ENCODE measurements around the gene RAP1GDS1.
"Not testable (repeated sequence)": the region's sequence is repeated elsewhere in the genome, so short reads cannot be mapped to it uniquely, and the experiment has no call there.

RAP1GDS1 gene

DNA sequence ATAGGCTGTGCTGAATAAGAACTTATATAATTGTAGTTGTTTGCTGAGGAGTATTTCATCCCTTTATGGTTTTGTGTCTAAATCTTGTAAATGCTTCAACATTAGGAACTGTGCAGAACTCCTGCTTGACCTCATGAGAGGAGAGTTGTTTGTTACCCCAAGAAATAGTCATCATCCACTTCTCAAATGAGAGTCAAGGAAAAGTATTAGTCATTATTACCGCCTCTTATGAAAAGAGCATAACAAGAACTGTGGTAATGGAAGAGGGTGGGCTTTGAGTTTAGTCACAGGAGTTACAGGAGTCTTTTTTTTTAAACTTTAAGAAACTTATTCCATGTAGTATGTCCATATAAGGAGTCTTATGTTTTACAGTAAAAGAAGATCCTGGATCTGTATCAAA lies 132.9 kb downstream of the RAP1GDS1 start:
- Mint-ChIP-seq H3K4me1 (no peaks in the 10 kb centered on the region), H3K36me3 (peaks cover 32% of the 10 kb centered on the region), H3K27ac (no peak overlapping the region), H3K4me3 (no peak overlapping the region), H3K9me3 (peaks cover 4% of the 10 kb centered on the region), H3K27me3 (no peaks in the 10 kb centered on the region)
- DNase-seq (ENCODE audit: low spot score in 2 of 2) (no peak), ATAC-seq (ENCODE audit: low read depth) (no peak)

DNA sequence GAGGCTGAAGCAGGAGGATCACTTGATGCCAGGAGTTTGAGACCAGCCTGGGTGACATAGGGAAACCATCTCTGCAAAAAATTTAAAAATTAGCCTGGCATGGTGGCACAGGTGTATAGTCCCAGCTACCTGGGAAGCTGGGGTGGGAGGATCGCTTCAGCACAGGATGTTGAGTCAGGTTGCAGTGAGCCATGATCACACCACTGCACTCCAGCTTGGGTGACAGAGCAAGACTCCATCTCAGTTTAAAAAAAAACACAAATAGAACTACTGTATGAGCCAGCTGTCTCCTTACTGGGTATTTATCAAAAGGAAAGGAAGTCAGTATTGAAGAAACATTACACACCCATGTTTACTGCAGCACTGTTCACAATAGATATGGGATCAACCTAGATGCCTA lies 138.7 kb downstream of the RAP1GDS1 start:
- ATAC-seq (ENCODE audit: low read depth): no peak
- DNase-seq (ENCODE audit: low spot score in 2 of 2): no peak
- Mint-ChIP-seq H3K4me1 (no peaks in the 10 kb centered on the region), H3K27me3 (no peaks in the 10 kb centered on the region), H3K36me3 (peaks cover 23% of the 10 kb centered on the region), H3K4me3 (no peak overlapping the region), H3K27ac (no peak overlapping the region), H3K9me3 (peaks cover 4% of the 10 kb centered on the region)

DNA sequence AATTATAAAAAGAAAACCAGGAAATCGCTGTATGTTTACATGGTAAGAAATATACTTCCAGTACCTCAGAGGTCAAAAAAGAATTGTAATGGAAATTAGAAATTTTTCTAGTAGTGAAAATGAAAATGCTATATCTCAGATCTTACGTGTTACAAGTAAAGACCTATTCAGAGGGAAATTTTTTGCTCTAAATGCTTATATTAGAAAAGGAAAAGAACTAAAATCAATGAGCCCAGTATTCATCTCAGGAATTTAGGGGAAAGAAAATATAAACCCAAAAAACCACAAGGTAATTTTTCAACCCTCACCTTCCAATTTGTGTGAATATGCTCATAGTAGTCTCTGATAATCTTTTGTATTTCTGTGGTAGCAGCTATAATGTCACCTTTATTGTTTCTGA lies 145.6 kb downstream of the RAP1GDS1 start:
- ATAC-seq (ENCODE audit: low read depth) (no peak), DNase-seq (ENCODE audit: low spot score in 2 of 2) (no peak)
- Mint-ChIP-seq H3K27me3 (no peaks in the 10 kb centered on the region), H3K9me3 (peaks cover 1% of the 10 kb centered on the region), H3K4me1 (no peaks in the 10 kb centered on the region), H3K4me3 (no peak overlapping the region), H3K36me3 (peaks cover 23% of the 10 kb centered on the region), H3K27ac (no peak overlapping the region)

DNA sequence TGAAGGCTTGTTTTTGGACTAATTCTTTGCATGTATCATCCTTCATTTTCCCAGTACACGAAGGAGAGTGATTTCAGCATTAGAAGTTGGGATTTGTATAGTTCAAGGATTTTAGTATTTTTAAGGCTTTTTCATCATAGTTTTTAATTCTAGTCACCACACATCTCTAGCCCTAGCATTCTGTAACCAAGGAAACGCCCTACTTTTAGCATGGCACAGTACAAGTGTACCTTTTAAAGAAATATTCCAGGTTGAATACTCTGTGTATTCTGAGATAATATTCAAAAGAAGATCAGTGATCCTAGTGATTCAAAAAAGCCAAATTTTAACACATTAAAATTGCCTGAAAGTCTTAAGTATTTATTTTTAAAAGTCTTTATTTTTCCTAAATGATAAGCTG lies 150.5 kb downstream of the RAP1GDS1 start:
- Mint-ChIP-seq H3K27me3 (no peaks in the 10 kb centered on the region), H3K9me3 (peaks cover 7% of the 10 kb centered on the region), H3K4me1 (no peaks in the 10 kb centered on the region), H3K27ac (no peak overlapping the region), H3K4me3 (no peak overlapping the region), H3K36me3 (peaks cover 26% of the 10 kb centered on the region)
- DNase-seq (ENCODE audit: low spot score in 2 of 2): no peak
- no peak for ATAC-seq (ENCODE audit: low read depth)

DNA sequence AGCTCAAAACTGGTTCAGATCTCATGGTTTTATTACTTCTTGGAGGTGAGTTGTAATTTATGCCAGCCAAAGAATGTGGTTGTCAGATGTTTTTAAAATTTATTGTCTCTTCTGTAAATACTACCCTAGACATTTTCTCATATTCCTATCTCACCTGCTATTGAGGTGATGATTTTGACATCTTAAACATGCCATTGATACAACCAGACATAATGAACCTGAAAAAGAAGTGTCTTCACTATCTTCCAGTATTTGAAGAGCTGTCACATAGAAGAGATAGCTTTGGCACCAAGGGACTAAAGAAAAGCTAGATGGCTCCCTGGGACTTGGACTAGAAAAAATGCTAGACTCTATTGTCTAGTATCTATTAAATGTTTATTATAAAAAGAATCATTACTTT lies 155.7 kb downstream of the RAP1GDS1 start:
- peaks cover 28% of the 10 kb centered on the region for H3K36me3 Mint-ChIP-seq

DNA sequence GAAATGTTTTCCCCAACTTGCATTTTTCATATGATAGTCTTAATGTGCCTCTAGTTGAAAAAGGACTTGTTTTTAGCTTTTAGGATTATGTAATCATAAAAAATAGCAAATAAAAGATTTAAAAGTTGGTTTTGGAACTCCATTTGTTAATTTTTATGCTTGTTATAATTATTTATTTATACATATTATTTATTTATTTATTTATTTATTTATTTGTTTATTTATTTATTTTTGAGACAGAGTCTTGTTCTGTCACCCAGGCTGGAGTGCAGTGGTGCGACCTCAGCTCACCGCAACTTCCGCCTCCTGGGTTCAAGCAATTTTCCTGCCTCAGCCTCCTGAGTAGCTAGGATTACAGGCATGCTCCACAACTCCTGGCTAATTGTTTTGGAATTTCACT lies 159.0 kb downstream of the RAP1GDS1 start:
- not testable (repeated sequence) for H3K4me1 Mint-ChIP-seq; H3K4me3 Mint-ChIP-seq; ATAC-seq (ENCODE audit: low read depth); H3K27me3 Mint-ChIP-seq; H3K27ac Mint-ChIP-seq; DNase-seq (ENCODE audit: low spot score in 2 of 2); H3K9me3 Mint-ChIP-seq
- peaks cover 36% of the 10 kb centered on the region for H3K36me3 Mint-ChIP-seq

More for the DNA sequence above, 155.7 kb downstream of the RAP1GDS1 start:
- H3K4me3 Mint-ChIP-seq: no peak overlapping the region
- ATAC-seq (ENCODE audit: low read depth): no peak
- peaks cover 6% of the 10 kb centered on the region for H3K9me3 Mint-ChIP-seq
- H3K4me1 Mint-ChIP-seq: no peaks in the 10 kb centered on the region
- no peak for DNase-seq (ENCODE audit: low spot score in 2 of 2)
- H3K27ac Mint-ChIP-seq: no peak overlapping the region
- no peaks in the 10 kb centered on the region for H3K27me3 Mint-ChIP-seq

DNA sequence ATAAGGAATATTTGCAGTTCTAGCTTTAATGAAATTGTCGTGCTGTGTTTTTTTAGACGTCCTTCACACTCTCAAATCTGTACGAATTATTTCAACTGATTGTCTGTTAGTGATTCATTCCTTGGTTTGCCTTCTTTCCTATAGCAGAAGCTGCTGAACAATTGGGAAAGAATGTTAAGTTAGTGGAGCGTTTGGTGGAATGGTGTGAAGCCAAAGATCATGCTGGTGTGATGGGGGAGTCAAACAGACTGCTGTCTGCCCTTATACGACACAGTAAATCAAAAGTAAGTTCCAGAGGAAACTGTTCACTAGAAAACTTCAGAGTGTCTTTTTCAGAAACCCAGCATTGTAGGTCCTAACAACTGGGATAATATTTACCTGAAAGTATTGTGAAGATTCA lies 159.9 kb downstream of the RAP1GDS1 start:
- Mint-ChIP-seq H3K27ac (no peak overlapping the region), H3K4me3 (no peak overlapping the region), H3K4me1 (peaks cover 5% of the 10 kb centered on the region), H3K9me3 (peaks cover 2% of the 10 kb centered on the region), H3K27me3 (no peaks in the 10 kb centered on the region), H3K36me3 (peaks cover 41% of the 10 kb centered on the region)
- ATAC-seq (ENCODE audit: low read depth): no peak
- no peak for DNase-seq (ENCODE audit: low spot score in 2 of 2)

DNA sequence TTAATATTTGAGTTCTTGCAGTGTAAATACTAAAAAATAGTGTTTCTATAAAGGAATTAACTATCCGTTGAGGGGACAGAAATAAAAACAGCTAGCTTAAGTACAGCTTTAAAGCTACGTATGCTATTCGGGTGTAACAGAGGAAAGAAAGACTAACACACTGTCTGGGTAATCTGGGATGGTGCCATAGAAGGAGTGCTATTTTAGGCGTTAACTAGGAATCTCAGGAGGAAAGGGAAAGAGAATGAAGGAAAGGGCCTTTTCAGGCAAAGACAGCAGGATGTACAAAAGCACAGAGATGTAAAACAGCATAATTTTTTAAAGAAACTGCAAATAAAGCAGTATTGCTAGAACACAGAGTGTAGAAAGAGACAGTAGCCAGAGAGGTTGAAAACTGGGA lies 161.8 kb downstream of the RAP1GDS1 start:
- H3K36me3 Mint-ChIP-seq: peaks cover 34% of the 10 kb centered on the region
- no peaks in the 10 kb centered on the region for H3K27me3 Mint-ChIP-seq
- no peak overlapping the region for H3K27ac Mint-ChIP-seq
- H3K4me3 Mint-ChIP-seq: no peak overlapping the region
- peaks cover 8% of the 10 kb centered on the region for H3K4me1 Mint-ChIP-seq
- no peak for ATAC-seq (ENCODE audit: low read depth)
- no peak for DNase-seq (ENCODE audit: low spot score in 2 of 2)
- H3K9me3 Mint-ChIP-seq: peaks cover 5% of the 10 kb centered on the region

DNA sequence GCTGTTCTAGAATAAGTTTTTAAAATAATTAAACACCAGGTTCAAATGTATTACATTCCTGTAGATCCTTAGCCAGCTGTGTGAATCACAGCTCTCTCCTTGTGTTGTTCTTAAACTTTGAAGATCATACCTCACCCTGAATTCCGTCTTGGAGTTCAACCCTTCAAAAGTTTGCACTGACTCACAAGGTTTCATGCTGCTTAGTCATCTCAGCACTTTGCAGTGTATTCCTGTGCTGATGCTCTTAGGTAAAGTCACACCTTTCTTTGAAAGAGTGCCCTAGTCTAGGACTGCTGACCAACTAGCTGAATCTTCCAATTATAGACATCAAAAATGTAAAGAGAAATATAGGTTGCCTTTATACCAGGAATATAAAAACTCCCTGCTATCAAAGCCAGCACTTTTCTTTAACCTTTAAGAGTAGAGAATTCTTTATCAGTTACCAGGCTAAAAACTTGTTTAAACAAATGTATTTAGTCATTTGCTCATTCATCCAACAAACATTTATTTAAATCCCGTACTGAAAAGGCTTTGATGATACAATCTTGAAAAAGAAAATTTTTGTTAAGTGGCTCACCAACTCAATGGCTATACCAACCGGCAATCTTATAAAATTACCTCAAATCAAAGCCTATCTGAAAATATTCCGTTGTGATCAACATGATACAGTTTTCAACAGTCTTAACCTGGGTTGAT lies 169.7 kb downstream of the RAP1GDS1 start:
- no peak overlapping the region for H3K27ac Mint-ChIP-seq
- no peak overlapping the region for H3K4me3 Mint-ChIP-seq
- DNase-seq (ENCODE audit: low spot score in 2 of 2): no peak
- peaks cover 4% of the 10 kb centered on the region for H3K9me3 Mint-ChIP-seq
- no peak for ATAC-seq (ENCODE audit: low read depth)
- no peaks in the 10 kb centered on the region for H3K27me3 Mint-ChIP-seq
- peaks cover 6% of the 10 kb centered on the region for H3K4me1 Mint-ChIP-seq
- peaks cover 8% of the 10 kb centered on the region for H3K36me3 Mint-ChIP-seq

DNA sequence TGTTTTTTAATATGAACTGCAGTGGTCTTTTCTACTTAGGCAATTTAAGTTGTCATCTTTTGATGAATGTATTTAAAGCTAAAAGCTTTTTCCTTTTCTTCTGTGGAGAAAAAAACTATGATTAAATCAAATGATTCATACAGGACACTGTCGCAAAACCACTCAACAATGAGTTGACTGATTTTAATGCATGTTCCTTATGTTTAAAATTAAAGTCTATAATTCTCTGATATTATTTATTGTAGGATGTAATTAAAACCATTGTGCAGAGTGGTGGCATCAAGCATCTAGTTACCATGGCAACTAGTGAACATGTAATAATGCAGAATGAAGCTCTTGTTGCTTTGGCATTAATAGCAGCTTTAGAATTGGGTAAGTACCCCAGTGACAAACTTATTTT lies 172.5 kb downstream of the RAP1GDS1 start:
- Mint-ChIP-seq H3K27me3 (no peaks in the 10 kb centered on the region), H3K36me3 (peaks cover 24% of the 10 kb centered on the region), H3K4me1 (no peaks in the 10 kb centered on the region), H3K27ac (no peak overlapping the region), H3K9me3 (no peaks in the 10 kb centered on the region), H3K4me3 (no peak overlapping the region)
- ATAC-seq (ENCODE audit: low read depth): no peak
- no peak for DNase-seq (ENCODE audit: low spot score in 2 of 2)

DNA sequence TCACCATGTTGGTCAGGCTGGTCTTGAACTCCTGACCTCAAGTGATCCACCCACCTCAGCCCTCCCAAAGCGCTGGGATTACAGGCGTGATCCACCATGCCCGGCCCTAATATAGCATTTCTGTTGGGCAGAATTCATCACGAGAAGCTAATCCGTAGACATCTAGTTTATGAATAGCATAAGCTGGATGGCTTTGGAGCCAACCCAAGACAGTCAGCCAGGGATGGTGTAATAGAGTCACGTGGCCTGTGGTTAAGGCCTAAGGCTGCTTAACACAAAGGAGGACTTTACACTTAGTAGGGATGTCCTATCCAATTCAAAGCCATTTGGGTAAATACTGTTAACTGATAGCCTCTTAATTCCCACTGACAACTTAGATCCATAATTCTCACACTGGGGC lies 173.6 kb downstream of the RAP1GDS1 start:
- H3K4me1 Mint-ChIP-seq: no peaks in the 10 kb centered on the region
- peaks cover 28% of the 10 kb centered on the region for H3K36me3 Mint-ChIP-seq
- ATAC-seq (ENCODE audit: low read depth) (no peak), DNase-seq (ENCODE audit: low spot score in 2 of 2) (no peak)
- no peak overlapping the region for H3K27ac Mint-ChIP-seq
- H3K4me3 Mint-ChIP-seq: no peak overlapping the region
- H3K9me3 Mint-ChIP-seq: no peaks in the 10 kb centered on the region
- no peaks in the 10 kb centered on the region for H3K27me3 Mint-ChIP-seq

DNA sequence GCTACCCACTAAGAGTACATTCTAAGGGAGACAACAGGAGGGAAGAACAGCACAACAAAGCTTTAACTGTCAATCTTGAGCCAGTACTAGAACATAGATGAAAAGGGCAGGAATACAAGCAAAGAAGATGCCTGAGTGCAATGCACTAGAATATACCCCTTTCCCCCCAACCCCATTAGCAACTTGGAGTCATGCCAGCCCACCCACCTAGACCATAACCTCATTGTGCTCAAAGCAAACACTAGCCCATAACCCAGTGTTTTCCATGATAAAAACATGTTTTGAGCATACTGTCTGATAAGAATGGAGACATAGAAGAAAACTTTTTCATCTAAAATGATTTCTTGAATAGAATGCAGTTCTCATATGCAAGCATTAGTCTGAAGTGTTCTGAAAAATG lies 183.2 kb downstream of the RAP1GDS1 start:
- peaks cover 18% of the 10 kb centered on the region for H3K36me3 Mint-ChIP-seq
- no peak for ATAC-seq (ENCODE audit: low read depth)
- H3K27ac Mint-ChIP-seq: no peak overlapping the region
- DNase-seq (ENCODE audit: low spot score in 2 of 2): no peak
- H3K27me3 Mint-ChIP-seq: no peaks in the 10 kb centered on the region
- H3K4me1 Mint-ChIP-seq: peaks cover 27% of the 10 kb centered on the region
- H3K9me3 Mint-ChIP-seq: no peaks in the 10 kb centered on the region
- H3K4me3 Mint-ChIP-seq: no peak overlapping the region

DNA sequence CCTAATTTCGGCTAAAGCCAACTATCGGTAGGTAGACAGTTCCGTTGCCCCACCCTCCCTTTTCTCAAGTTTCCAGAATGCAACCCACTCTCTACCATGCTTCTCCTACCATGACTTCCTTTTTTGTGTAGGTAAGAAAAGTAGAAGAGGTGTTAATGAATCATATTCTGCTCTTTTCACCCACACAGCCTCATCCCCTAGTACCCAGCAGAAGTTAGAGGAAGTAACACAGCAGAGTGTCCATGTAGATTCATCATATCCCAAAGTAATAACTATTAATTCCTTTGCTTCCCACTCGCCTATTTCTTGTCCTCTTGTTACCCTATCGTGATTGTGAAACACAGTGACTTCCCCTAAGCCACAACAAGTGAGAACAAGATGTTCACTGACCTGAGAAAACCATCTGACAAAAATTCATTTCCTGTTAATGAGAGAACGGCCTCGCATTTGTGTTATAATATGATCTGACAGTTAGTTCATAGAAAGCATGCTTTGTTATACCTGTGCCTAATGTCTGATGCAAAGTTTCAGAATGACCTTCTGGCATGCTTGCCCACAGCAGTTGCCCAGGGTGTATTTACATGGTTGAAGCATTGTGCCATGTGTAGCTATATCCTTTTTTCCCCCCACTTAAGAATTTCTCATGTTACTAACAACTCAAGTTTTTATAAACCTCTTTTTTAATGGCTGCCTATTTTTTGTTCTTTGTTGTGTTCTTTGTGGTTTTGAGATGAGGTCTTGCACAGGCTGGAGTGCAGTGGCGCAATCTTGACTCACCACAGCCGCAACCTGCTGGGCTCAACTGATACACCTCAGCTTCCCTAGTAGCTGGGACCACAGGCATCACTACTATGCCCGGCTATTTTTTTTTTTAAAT lies 185.6 kb downstream of the RAP1GDS1 start:
- no peaks in the 10 kb centered on the region for H3K9me3 Mint-ChIP-seq
- DNase-seq (ENCODE audit: low spot score in 2 of 2): peak in 1 of 2 donors; percentile 20

DNA sequence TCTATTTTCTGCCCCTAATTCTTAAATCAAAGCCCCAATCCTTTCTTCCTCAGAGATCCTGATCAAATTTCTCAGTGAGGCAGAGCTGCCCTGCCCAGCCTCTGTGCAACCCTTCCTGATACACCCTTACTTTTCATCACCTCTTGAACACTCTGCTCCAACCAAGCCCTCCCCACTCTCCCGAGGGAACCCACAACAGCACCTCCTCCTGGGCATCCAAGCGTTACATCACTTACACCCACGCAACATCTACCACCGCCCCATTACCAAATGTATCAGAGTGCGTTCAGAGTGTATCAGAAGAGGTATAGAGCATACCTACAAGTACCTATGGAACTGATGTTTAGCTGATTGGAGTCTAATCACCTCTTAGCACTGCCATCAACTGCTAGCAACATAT lies 186.5 kb downstream of the RAP1GDS1 start:
- no peak for DNase-seq (ENCODE audit: low spot score in 2 of 2)
- Mint-ChIP-seq H3K27me3 (no peaks in the 10 kb centered on the region), H3K4me1 (peaks cover 31% of the 10 kb centered on the region), H3K27ac (peak overlapping the region; percentile 85), H3K4me3 (peak overlapping the region; percentile 66), H3K36me3 (peaks cover 9% of the 10 kb centered on the region), H3K9me3 (peaks cover 2% of the 10 kb centered on the region)
- peak; percentile 16 for ATAC-seq (ENCODE audit: low read depth)

More for the DNA sequence above, 185.6 kb downstream of the RAP1GDS1 start:
- Mint-ChIP-seq H3K4me1 (peaks cover 31% of the 10 kb centered on the region), H3K36me3 (peaks cover 13% of the 10 kb centered on the region), H3K27ac (peak overlapping the region; percentile 85), H3K4me3 (peak overlapping the region; percentile 66), H3K27me3 (no peaks in the 10 kb centered on the region)
- ATAC-seq (ENCODE audit: low read depth): peak; percentile 80
